ENCODE results near the gene TMEM209.

DNA sequence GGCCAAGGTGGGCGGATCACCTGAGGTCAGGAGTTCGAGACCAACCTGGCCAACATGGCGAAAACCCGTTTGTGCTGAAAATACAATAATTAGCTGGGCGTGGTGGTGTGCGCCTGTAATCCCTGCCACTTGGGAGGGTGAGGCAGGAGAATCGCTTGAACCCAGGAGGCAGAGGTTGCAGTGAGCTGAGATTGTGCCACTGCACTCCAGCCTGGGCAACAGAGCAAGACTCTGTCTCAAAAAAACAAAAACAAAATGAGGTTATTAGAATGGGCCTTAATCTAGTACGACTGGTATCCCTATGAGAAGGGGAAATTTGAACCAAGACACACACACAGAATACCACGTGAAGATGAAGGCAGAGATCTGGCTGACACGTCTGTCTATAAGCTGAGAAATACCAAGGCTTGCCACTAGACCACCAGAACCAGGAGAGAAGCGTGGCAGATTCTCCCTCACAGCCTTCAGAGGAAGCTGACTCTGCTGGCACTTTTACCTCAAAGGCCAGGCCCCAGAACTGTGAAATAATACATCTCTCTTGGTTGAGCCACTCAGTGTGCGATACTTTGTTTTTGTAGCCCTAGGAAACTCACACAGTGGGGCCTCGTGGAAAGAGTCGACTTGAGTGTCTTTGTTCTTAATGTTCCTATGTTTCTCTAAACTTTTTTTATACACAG is 59.6 kb downstream of the TMEM209 start:
- TF ChIP-seq, protein P1, sequence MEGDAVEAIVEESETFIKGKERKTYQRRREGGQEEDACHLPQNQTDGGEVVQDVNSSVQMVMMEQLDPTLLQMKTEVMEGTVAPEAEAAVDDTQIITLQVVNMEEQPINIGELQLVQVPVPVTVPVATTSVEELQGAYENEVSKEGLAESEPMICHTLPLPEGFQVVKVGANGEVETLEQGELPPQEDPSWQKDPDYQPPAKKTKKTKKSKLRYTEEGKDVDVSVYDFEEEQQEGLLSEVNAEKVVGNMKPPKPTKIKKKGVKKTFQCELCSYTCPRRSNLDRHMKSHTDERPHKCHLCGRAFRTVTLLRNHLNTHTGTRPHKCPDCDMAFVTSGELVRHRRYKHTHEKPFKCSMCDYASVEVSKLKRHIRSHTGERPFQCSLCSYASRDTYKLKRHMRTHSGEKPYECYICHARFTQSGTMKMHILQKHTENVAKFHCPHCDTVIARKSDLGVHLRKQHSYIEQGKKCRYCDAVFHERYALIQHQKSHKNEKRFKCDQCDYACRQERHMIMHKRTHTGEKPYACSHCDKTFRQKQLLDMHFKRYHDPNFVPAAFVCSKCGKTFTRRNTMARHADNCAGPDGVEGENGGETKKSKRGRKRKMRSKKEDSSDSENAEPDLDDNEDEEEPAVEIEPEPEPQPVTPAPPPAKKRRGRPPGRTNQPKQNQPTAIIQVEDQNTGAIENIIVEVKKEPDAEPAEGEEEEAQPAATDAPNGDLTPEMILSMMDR (IDR thresholded peaks at IDR 0.05): no peak
- TF ChIP-seq POLR2A (IDR thresholded peaks at IDR 0.05): no peak

Measured in esophagus squamous epithelium (tissue), 4 donors.